CD14-positive monocyte (primary cell): ENCODE results near the gene NTNG2. TPM values are rescaled to one million over a fixed set of nuclear protein-coding genes. Genes with fewer than 3 reads are reported as not detected.

Experiments used
- DNase-seq, 3 donors: peaks; one replicate each; pipeline ENCODE4 v3.0.0-alpha.2; 2011 to 2022
- H2AFZ ChIP-seq: 2 replicates; pipeline ENCODE4 v1.6.0; 2012; ENCODE audit warnings: mild to moderate bottlenecking, low read depth, low read length, inconsistent platforms; ENCODE audit not compliant: insufficient read depth, poor library complexity, severe bottlenecking
- H3K27ac ChIP-seq, 2 donors: 1 replicate in 1 of 2; 2 replicates in 1 of 2; pipeline ENCODE4 v1.5.1; 2012 to 2013; ENCODE audit warnings: low read length in 2 of 2, control low read depth in 1 of 2, inconsistent platforms in 1 of 2, low read depth in 1 of 2, mild to moderate bottlenecking in 1 of 2
- H3K27me3 ChIP-seq, 2 donors: one replicate each; pipeline versions ENCODE4 v1.6.0 to v1.6.1; 2011 to 2013; ENCODE audit warnings: low read length in 2 of 2; ENCODE audit not compliant: control insufficient read depth in 2 of 2, insufficient read depth in 2 of 2
- H3K36me3 ChIP-seq, 2 donors: replicated peaks in 1 of 2; 1 replicate in 1 of 2; 2 replicates in 1 of 2; pipeline versions ENCODE4 v1.5.1 to v1.6.1; 2012 to 2013; ENCODE audit warnings: low read length in 2 of 2, control low read depth in 1 of 2, inconsistent platforms in 1 of 2, mild to moderate bottlenecking in 1 of 2; ENCODE audit not compliant: insufficient read depth in 2 of 2, control insufficient read depth in 1 of 2
- H3K4me1 ChIP-seq, 2 donors: 1 replicate in 1 of 2; 2 replicates in 1 of 2; pipeline versions ENCODE4 v1.5.1 to v1.6.1; 2012 to 2013; ENCODE audit warnings: low read length in 2 of 2, control low read depth in 1 of 2, inconsistent platforms in 1 of 2, mild to moderate bottlenecking in 1 of 2, moderate library complexity in 1 of 2; ENCODE audit not compliant: insufficient read depth in 2 of 2, control insufficient read depth in 1 of 2
- H3K4me2 ChIP-seq: replicated peaks from 2 replicates; pipeline ENCODE3; 2012; ENCODE audit warnings: low read length, moderate library complexity, mild to moderate bottlenecking; ENCODE audit not compliant: poor library complexity, severe bottlenecking; ENCODE audit errors: extremely low read depth
- H3K4me3 ChIP-seq, 3 experiments: fragments of 200-600 bp in 1 of 3; sonication (generic) in 1 of 3; replicated peaks in 1 of 3; 1 replicate in 2 of 3; 2 replicates in 1 of 3; pipeline ENCODE4 v1.5.1; 2011 to 2013; ENCODE audit warnings: low read length in 3 of 3, mild to moderate bottlenecking in 3 of 3, control low read depth in 2 of 3, low read depth in 2 of 3, inconsistent platforms in 1 of 3, moderate library complexity in 1 of 3
- H3K79me2 ChIP-seq: 2 replicates; pipeline ENCODE4 v1.6.0; 2012; ENCODE audit warnings: mild to moderate bottlenecking, control low read depth, inconsistent platforms, low read length, moderate library complexity; ENCODE audit not compliant: insufficient read depth
- H3K9ac ChIP-seq: 2 replicates; pipeline ENCODE4 v1.6.0; 2017; ENCODE audit warnings: low read length, mild to moderate bottlenecking; ENCODE audit not compliant: insufficient read depth, poor library complexity, severe bottlenecking
- H3K9me3 ChIP-seq, 2 donors: replicated peaks in 1 of 2; 1 replicate in 1 of 2; 2 replicates in 1 of 2; pipeline versions ENCODE4 v1.5.1 to v1.6.1; 2012 to 2013; ENCODE audit warnings: low read length in 2 of 2, control low read depth in 1 of 2; ENCODE audit not compliant: control insufficient read depth in 1 of 2, insufficient read depth in 1 of 2
- H4K20me1 ChIP-seq: 2 replicates; pipeline ENCODE4 v1.6.0; 2012; ENCODE audit warnings: mild to moderate bottlenecking, low read length, control low read depth, moderate library complexity; ENCODE audit not compliant: insufficient read depth
- H3K27ac Mint-ChIP-seq, 7 donors: one replicate each; pipeline ENCODE4 v1.8.0; 2020; ENCODE audit warnings: mild to moderate bottlenecking in 7 of 7, mixed read lengths in 7 of 7, moderate library complexity in 6 of 7, inconsistent platforms in 2 of 7
- H3K27me3 Mint-ChIP-seq, 3 donors: one replicate each; pipeline ENCODE4 v1.8.0; 2021 to 2022; ENCODE audit warnings: low read depth in 3 of 3, mild to moderate bottlenecking in 3 of 3, mixed read lengths in 3 of 3, moderate library complexity in 3 of 3, inconsistent platforms in 1 of 3
- H3K36me3 Mint-ChIP-seq, 2 donors: one replicate each; pipeline ENCODE4 v1.8.0; 2020; ENCODE audit warnings: mixed read lengths in 2 of 2, inconsistent platforms in 1 of 2, mild to moderate bottlenecking in 1 of 2
- H3K4me1 Mint-ChIP-seq: one replicate; pipeline ENCODE4 v1.8.0; 2020; ENCODE audit warnings: mild to moderate bottlenecking, mixed read lengths
- H3K4me3 Mint-ChIP-seq, 2 donors: one replicate each; pipeline ENCODE4 v1.8.0; 2020; ENCODE audit warnings: mild to moderate bottlenecking in 2 of 2, mixed read lengths in 2 of 2, moderate library complexity in 1 of 2
- H3K9me3 Mint-ChIP-seq, 7 donors: one replicate each; pipeline ENCODE4 v1.8.0; 2020 to 2022; ENCODE audit warnings: mixed read lengths in 7 of 7, mild to moderate bottlenecking in 6 of 7, moderate library complexity in 6 of 7, inconsistent platforms in 2 of 7
- CTCF ChIP-seq: fragments of 200-600 bp; IDR thresholded peaks from one replicate; pipeline ENCODE4 v1.8.0; 2022; ENCODE audit warnings: antibody characterized with exemption, mild to moderate bottlenecking
- WGBS: methylation state at CpG from one replicate; pipeline ENCODE4 v1.1.5; 2013; ENCODE audit warnings: missing lambda C conversion rate; ENCODE audit not compliant: insufficient coverage; 5-methylcytosine and 5-hydroxymethylcytosine counted together
- intact Hi-C, 2 donors: fragments of 100-400 bp; cut with micrococcal nuclease; formaldehyde crosslinking; loops; one replicate each; pipeline versions ENCODE4 v1.15.0 to v1.15.1; 2023
- polyA plus RNA-seq, 3 donors: library from polyadenylated mRNA; depleted of rRNA in 1 of 3; unstranded in 2 of 3; stranded (reverse) in 1 of 3; fragments of 300-500 nt in 2 of 3; fragments of >200 nt in 1 of 3; fragmentation: Illumina TruSeq in 2 of 3; gene quantifications; 1 replicate in 2 of 3; 2 replicates in 1 of 3; pipeline ENCODE4 v1.2.3, GENCODE V29; 2012 to 2021

NTNG2 gene
- polyA plus RNA-seq, 3 donors: 2.1 to 10.0 (median 5.0) TPM

- Histone ChIP-seq H3K36me3 (no peaks in the 10 kb centered on the region), H3K4me2 (no peak overlapping the region), H3K27ac (no peak overlapping the region), H2AFZ (no peak overlapping the region), H3K9me3 (peaks cover 0 to 12% of the 10 kb centered on the region in 2 donors), H3K4me1 (peaks cover 12 to 19% of the 10 kb centered on the region in 2 donors), H3K79me2 (no peaks in the 10 kb centered on the region), H3K9ac (no peak overlapping the region), H3K27me3 (peaks cover 33 to 52% of the 10 kb centered on the region in 2 donors), H3K4me3 (no peak overlapping the region), H4K20me1 (peaks cover 14% of the 10 kb centered on the region)
- Mint-ChIP-seq H3K27me3 (peaks cover 45 to 62% (median 61%) of the 10 kb centered on the region in 3 donors), H3K36me3 (peaks cover 3 to 7% of the 10 kb centered on the region in 2 donors), H3K4me3 (peak overlapping the region in 1 of 2 donors; percentile 77), H3K4me1 (peaks cover 11% of the 10 kb centered on the region), H3K9me3 (peaks cover 0 to 11% (median 5%) of the 10 kb centered on the region in 7 donors), H3K27ac (no peak overlapping the region)
- TF ChIP-seq CTCF: no peak
- 73% methylated on average over 4 of the region's 7 CpGs for WGBS
- no peak for DNase-seq
- intact Hi-C loops: no loop called here
These were observed 5.3 kb downstream of the NTNG2 start for GRCh38 chr9:132167192-132167591.

GRCh38 chr9:132168347-132168746 is 6.5 kb downstream of the NTNG2 start:
- Histone ChIP-seq H3K36me3 (no peaks in the 10 kb centered on the region), H3K9me3 (peaks cover 0 to 12% of the 10 kb centered on the region in 2 donors), H3K27me3 (peaks cover 30 to 42% of the 10 kb centered on the region in 2 donors), H3K4me1 (peaks cover 3 to 8% of the 10 kb centered on the region in 2 donors), H3K27ac (no peak overlapping the region), H3K79me2 (no peaks in the 10 kb centered on the region), H2AFZ (no peak overlapping the region), H4K20me1 (peaks cover 7% of the 10 kb centered on the region), H3K9ac (no peak overlapping the region), H3K4me3 (no peak overlapping the region), H3K4me2 (no peak overlapping the region)
- H3K4me1 Mint-ChIP-seq: peaks cover 7% of the 10 kb centered on the region
- 85% methylated on average over 7 of the region's 8 CpGs for WGBS
- no peak for DNase-seq
- H3K27me3 Mint-ChIP-seq: peaks cover 41 to 57% (median 50%) of the 10 kb centered on the region in 3 donors
- peaks cover 0 to 8% (median 3%) of the 10 kb centered on the region in 7 donors for H3K9me3 Mint-ChIP-seq
- H3K27ac Mint-ChIP-seq: peak overlapping the region in 1 of 7 donors; percentile 42
- no peak overlapping the region for H3K4me3 Mint-ChIP-seq
- intact Hi-C loops: loop anchor here in 1 of 2 donors (2.0 kb wide), 1 partner anchor 68 kb away; no protein-coding TSS in a partner anchor
- H3K36me3 Mint-ChIP-seq: peaks cover 1 to 4% of the 10 kb centered on the region in 2 donors
- no peak for TF ChIP-seq CTCF
